CD4-positive, alpha-beta T cell treated with Interleukin-4 for 4 hours (primary cell): Measurements from ENCODE around the gene RASSF5.
A peak's percentile ranks its signal among the peaks of the same experiment; 100 is the strongest.

ENCODE experiments used
- DNase-seq: peaks from one replicate; pipeline ENCODE4 v3.0.0-alpha.2; 2020

Gene RASSF5

GRCh38 chr1:206507284-206508129 lies at the start of gene RASSF5:
RASSF5 (plus strand) TSS chr1:206507531; CDS start chr1:206507603, 72 bp downstream.
- peak; percentile 73 for DNase-seq

GRCh38 chr1:206459703-206460102 lies 47.6 kb upstream of the RASSF5 start:
- DNase-seq, result no peak

DNA sequence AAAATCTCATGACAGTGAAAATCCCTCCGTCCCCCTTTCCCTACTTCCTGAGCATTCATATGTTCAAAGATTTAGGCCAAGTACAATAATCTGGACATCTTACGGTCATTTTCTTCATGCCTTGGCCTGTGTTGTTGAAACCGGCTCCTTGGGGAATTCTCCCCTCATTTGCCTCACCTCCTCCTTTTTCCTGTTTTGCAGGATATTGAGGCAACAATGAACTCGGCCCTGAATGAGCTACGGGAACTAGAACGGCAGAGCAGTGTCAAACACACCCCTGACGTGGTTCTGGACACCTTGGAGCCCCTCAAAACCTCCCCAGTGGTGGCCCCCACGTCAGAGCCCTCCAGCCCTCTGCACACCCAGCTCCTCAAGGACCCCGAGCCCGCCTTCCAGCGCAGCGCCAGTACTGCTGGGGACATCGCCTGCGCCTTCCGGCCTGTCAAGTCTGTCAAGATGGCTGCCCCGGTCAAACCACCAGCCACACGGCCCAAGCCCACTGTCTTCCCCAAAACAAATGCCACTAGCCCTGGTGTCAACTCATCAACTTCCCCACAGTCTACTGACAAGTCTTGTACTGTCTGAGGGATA lies 46.4 kb upstream of the RASSF5 start:
- no peak for DNase-seq

GRCh38 chr1:206461602-206462455 lies 45.5 kb upstream of the RASSF5 start:
- DNase-seq, result peak; percentile 84

- DNase-seq, result peak; percentile 35
These were observed 44.2 kb upstream of the RASSF5 start for GRCh38 chr1:206463137-206463536.

GRCh38 chr1:206463911-206464310 lies 43.4 kb upstream of the RASSF5 start:
- DNase-seq, result no peak

DNA sequence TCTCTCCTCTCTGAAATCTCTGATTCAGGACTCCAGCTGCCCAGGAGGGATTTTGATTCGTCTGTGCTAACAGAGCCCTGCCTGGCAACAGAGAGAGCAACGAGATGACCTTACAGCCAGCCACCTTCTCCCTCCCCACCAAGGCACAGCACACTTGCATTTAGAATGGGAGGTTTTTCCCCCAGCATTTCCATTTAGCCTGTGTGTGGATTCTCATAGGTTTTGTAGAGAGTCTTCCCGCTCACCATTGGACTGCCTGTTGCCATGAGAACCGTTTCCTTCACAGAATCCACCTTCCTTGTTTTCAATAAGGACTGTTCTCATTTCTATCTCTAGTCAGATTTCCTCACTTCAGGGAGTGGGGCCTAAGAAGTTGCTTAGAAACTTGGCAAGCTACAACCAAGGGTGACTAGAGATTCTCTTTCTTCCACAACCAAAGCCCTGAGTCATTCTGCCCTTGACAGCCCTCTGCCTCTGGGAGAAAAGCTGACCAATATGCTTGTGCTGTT lies 42.8 kb upstream of the RASSF5 start:
- no peak for DNase-seq

DNA sequence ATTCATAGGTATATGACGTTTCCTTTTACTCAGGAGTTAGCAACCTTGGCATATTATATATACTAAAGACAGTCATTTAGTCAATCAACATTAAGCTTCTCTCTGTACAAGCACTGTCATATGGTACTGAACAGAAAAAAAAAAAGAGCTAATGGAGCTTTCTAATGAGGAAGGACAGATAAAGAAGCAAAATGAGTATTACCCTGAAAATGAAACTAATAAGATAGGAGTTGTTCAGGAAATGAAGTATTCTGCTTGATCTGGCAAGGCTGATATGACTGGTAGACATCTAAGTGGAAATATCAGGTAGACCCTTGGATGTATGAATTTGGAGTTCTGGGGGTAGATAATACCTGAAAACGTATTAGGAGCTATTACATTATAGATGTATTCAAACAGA lies 41.4 kb upstream of the RASSF5 start:
- DNase-seq, result peak; percentile 24

DNA sequence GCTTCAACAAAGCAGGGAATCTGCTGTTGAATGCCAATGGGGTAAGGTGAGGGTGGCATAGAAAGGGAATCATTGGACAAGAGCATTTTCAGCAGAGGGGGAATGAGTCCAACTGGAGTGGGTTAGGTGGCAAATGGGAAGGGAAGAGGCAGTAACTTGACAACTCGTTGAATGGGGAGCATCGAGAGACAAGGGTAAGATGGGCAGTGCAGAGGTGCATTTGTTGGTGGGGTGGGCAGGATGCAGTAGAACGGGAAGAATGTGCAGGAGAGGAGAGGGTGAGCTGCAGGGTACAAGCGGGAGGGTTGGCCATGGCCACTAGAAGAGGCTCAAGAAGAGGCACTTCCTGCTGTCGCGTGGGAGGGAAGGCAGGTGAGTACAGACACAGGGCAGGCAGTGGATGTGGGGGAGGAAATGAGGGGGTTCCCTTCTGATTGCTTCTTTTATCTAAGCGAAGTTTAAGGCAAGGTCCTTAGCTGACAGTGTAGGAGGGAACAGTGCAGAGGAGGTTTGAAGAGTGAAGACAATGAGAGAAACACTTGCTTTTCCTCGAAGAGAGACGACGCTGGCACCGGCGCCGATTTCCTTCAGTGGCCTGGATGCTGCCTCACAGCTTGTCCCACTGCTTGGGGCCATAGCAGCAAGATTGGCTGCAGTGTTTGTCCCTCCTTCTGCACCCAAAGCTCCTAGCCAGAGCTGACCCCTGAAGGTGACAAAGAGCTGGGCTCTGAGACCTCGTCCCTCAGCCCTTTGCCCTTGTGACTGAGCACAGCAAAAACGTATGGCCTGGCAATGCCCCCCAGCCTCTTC lies 40.3 kb upstream of the RASSF5 start:
- no peak for DNase-seq

DNA sequence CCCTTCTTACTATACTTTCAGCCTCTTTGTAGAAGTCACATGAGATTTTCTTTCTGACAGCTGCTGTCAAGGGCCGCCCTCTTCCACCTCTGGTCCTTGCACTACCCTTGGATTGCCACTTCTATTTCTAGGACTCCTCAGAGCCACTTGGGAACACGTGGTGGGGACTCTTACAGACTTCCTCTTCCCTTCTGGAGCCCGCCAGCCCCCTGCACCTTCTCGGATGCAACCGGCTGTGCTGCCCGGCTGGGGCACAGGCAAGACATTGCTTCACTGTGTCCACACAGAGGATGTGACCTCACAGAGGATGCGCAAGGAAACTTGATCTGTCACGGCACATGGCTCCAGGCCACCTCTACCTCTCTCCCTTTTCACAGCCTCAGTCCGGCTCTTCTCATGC lies 39.4 kb upstream of the RASSF5 start:
- no peak for DNase-seq

GRCh38 chr1:206468571-206468970 lies 38.8 kb upstream of the RASSF5 start:
- DNase-seq, result no peak

DNA sequence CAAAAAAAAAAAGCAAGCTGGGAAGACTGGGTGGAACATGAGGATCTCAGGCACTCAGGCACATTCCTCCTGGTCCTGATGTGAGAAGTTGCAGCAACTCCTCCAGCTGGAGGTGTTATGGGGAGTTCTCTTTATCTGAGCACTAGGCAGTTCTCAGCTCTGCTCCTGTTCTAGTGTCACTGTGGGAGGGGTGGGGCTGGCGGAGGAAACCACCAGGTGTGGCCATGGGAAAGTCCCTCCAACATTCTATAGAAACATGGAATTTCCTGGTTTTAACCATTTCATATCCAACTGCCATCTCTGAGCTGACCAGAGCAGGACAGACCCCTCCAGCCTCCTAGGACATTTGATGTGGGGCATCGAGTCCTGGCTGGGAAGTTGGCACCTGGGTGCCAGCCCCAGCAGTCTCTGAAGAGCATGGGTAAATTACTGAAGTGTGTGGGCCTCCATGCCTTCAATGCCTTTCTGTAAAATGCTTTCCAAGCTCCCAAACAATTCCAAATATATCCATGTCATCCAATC lies 37.9 kb upstream of the RASSF5 start:
- peak; percentile 74 for DNase-seq

- DNase-seq, result peak; percentile 72
These were observed 37.2 kb upstream of the RASSF5 start, which contains the start of gene IKBKE for GRCh38 chr1:206469933-206470691. IKBKE (plus strand) TSS chr1:206470476; CDS start chr1:206473228, 2,752 bp downstream.

DNA sequence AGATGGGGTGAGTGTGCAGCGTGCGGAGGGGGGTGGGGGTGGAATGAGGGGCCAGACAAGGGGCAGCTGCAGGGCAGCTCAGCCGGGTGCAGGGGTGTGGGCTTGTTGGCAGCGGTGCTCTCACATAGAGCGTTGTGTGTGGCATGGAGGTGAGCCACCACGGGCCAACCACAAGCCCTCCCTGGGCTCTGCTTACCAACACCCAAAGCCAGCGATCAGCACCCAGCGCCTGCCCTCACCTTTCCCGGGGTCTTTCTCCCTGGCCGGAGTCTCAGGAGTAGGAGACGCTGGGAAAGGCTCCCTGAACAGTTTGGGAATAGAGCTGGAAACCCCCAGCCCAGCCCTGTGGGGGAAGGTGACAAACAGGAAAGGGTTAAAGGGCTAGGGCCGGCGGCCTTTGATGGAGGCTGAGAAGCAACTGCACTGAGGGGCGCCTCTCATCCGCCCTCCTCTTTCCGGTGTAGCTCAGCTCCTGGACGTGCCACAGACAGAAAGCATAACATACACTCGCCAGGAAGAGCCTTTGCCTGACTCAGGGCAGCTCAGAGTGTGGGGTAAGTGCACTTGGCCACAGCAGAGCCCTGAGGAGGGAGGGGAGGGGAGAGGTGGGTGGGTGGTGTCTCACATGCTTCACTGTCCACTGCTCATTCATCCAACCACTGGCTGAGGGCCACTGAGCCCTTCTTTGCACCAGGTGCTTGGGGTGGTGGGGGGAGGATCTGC lies 36.5 kb upstream of the RASSF5 start:
- peak; percentile 72 for DNase-seq

GRCh38 chr1:206471415-206471801 lies 35.9 kb upstream of the RASSF5 start:
- DNase-seq, result no peak

DNA sequence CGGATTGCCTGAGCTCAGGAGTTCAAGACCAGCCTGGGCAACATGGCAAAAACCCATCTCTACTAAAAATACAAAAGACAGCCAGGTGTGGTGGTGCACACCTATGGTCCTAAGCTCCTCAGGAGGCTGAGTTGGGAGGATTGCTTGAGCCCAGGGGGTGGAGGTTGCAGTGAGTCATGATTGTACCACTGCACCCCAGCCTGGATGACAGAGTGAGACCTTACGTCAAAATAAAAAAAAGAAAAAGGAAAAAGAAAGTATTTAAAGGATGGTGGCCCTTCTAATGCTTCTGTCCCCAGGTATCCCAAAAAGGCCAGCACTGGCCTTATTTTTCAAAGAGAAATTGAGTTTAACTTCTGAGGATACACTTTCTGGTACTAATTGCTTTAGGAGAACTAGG lies 35.3 kb upstream of the RASSF5 start:
- peak; percentile 44 for DNase-seq

DNA sequence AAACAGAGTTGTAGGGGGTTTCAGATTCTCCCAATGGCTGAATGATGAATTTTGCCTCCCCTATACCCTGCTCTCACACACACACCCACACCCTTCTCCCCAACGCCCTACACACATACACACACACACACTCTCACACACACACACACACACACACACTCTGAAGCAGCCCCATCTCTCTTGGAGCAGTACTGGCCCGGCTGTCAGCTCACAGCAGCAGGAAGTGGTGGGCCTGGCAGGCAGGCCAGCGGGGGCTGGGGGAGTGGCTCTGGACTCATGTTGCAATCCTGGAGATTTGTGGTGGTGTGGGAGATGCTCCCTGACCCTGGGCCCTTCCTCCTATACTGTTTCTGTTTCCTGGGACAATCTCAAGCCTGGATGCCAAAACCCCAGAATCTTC lies 34.9 kb upstream of the RASSF5 start:
- peak; percentile 49 for DNase-seq

- DNase-seq, result no peak
These were observed 34.4 kb upstream of the RASSF5 start for GRCh38 chr1:206472886-206473285.

DNA sequence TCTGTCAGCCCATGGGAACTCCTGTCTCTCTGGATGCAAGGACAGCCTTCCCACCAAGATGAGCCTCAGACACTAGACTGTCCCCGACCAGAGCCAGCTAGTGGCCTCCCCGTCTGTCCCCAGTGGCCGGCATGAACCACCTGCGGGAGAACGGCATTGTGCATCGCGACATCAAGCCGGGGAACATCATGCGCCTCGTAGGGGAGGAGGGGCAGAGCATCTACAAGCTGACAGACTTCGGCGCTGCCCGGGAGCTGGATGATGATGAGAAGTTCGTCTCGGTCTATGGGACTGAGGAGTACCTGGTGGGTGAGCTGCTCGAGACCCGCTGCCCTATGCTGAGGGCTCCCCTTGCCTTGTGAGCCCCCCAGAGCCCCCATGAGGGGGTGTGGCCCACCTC lies 31.3 kb upstream of the RASSF5 start:
- DNase-seq, result no peak

GRCh38 chr1:206476591-206476990 lies 30.7 kb upstream of the RASSF5 start:
- no peak for DNase-seq

DNA sequence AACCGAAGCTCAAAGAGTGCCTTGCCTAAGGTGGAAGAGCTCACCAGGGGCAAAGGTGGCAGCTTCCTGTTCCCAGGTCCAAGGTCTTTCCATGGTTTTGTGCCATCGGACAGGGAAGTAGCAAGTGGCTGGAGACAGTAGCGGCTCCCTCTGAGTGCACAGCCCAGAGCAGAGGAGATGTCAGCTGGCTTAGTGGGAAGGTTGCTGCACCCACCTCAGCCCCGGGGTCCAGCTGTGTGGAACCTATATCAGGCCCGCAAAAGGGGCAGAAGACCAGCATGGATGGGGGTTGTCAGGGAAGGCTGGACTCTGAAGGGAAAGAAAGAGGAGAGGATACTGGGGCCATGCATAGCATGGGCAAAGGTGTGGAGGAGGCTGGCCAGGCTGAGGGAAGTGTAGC lies 30.2 kb upstream of the RASSF5 start:
- DNase-seq, result no peak
